ENCODE data around the gene IGF1R.

IGF1R gene

GRCh38 chr15:98791046-98791701 is 142.8 kb downstream of the IGF1R start:
- DNase-seq (ENCODE audit: insufficient read length, low spot score) (no peak), FAIRE-seq (no peak)

GRCh38 chr15:98792117-98792516 is 143.8 kb downstream of the IGF1R start:
- no peak for DNase-seq (ENCODE audit: insufficient read length, low spot score)
- no peak for FAIRE-seq

GRCh38 chr15:98794211-98794610 is 145.9 kb downstream of the IGF1R start:
- FAIRE-seq, result no peak
- no peak for DNase-seq (ENCODE audit: insufficient read length, low spot score)

- FAIRE-seq (no peak), DNase-seq (ENCODE audit: insufficient read length, low spot score) (no peak)
Observed at GRCh38 chr15:98794748-98795147, 146.4 kb downstream of the IGF1R start.

- FAIRE-seq (no peak), DNase-seq (ENCODE audit: insufficient read length, low spot score) (no peak)
Observed at GRCh38 chr15:98795980-98796379, 147.6 kb downstream of the IGF1R start.

- no peak for DNase-seq (ENCODE audit: insufficient read length, low spot score)
- no peak for FAIRE-seq
Observed at GRCh38 chr15:98796685-98797357, 148.5 kb downstream of the IGF1R start.

GRCh38 chr15:98798375-98798893 is 150.1 kb downstream of the IGF1R start:
- DNase-seq (ENCODE audit: insufficient read length, low spot score) (no peak), FAIRE-seq (no peak)

GRCh38 chr15:98799461-98800390 is 151.4 kb downstream of the IGF1R start:
- FAIRE-seq (no peak), DNase-seq (ENCODE audit: insufficient read length, low spot score) (no peak)

- FAIRE-seq, result no peak
Observed at GRCh38 chr15:98800437-98801233, 152.3 kb downstream of the IGF1R start.

GRCh38 chr15:98801234-98801561 is 152.9 kb downstream of the IGF1R start:
- FAIRE-seq (no peak), DNase-seq (ENCODE audit: insufficient read length, low spot score) (no peak)

More at GRCh38 chr15:98800437-98801233, 152.3 kb downstream of the IGF1R start:
- no peak for DNase-seq (ENCODE audit: insufficient read length, low spot score)

GRCh38 chr15:98802187-98802586 is 153.8 kb downstream of the IGF1R start:
- no peak for DNase-seq (ENCODE audit: insufficient read length, low spot score)
- FAIRE-seq, result no peak

GRCh38 chr15:98803228-98804056 is 155.1 kb downstream of the IGF1R start:
- FAIRE-seq (no peak), DNase-seq (ENCODE audit: insufficient read length, low spot score) (no peak)

GRCh38 chr15:98804057-98804380 is 155.7 kb downstream of the IGF1R start:
- FAIRE-seq, result no peak
- DNase-seq (ENCODE audit: insufficient read length, low spot score), result no peak

- no peak for DNase-seq (ENCODE audit: insufficient read length, low spot score)
- FAIRE-seq, result no peak
Observed at GRCh38 chr15:98805434-98806274, 157.3 kb downstream of the IGF1R start.

- DNase-seq (ENCODE audit: insufficient read length, low spot score) (no peak), FAIRE-seq (no peak)
Observed at GRCh38 chr15:98806275-98806895, 158.0 kb downstream of the IGF1R start.

- no peak for FAIRE-seq
- DNase-seq (ENCODE audit: insufficient read length, low spot score), result no peak
Observed at GRCh38 chr15:98807262-98807661, 158.9 kb downstream of the IGF1R start.

- DNase-seq (ENCODE audit: insufficient read length, low spot score) (no peak), FAIRE-seq (no peak)
Observed at GRCh38 chr15:98809273-98809672, 160.9 kb downstream of the IGF1R start.

- DNase-seq (ENCODE audit: insufficient read length, low spot score), result no peak
- FAIRE-seq, result no peak
Observed at GRCh38 chr15:98812716-98813446, 164.5 kb downstream of the IGF1R start.
